Mesothelial cell of epicardium (in vitro differentiated cells): ENCODE results near the gene HHAT. TPM values are rescaled to one million over a fixed set of nuclear protein-coding genes. Genes with fewer than 3 reads are reported as not detected.

Experiments used
- DNase-seq, 2 experiments: peaks; one replicate each; pipeline ENCODE4 v3.0.0; 2021; ENCODE audit warnings: low spot score in 2 of 2; ENCODE audit not compliant: unreplicated experiment in 2 of 2
- H3K27ac Mint-ChIP-seq: 2 replicates; pipeline ENCODE4 v1.8.0; 2021; ENCODE audit warnings: mixed read lengths
- H3K27me3 Mint-ChIP-seq: 2 replicates; pipeline ENCODE4 v1.8.0; 2021; ENCODE audit warnings: low read depth, mixed read lengths
- H3K36me3 Mint-ChIP-seq: 2 replicates; pipeline ENCODE4 v1.8.0; 2021; ENCODE audit warnings: mixed read lengths
- H3K4me1 Mint-ChIP-seq: 2 replicates; pipeline ENCODE4 v1.8.0; 2021; ENCODE audit warnings: mixed read lengths
- H3K4me3 Mint-ChIP-seq: 2 replicates; pipeline ENCODE4 v1.8.0; 2021; ENCODE audit warnings: mild to moderate bottlenecking, moderate library complexity, mixed read lengths
- H3K9me3 Mint-ChIP-seq: 2 replicates; pipeline ENCODE4 v1.8.0; 2021; ENCODE audit warnings: mixed read lengths
- CTCF ChIP-seq: fragments of 200-600 bp; sonication (generic); IDR thresholded peaks from one replicate; pipeline ENCODE4 v1.5.0; 2021; ENCODE audit warnings: antibody characterized with exemption; ENCODE audit not compliant: unreplicated experiment
- total RNA-seq: library from RNA; stranded (reverse); gene quantifications from 3 replicates; pipeline ENCODE4 v1.2.1, GENCODE V29; 2021

Gene HHAT
- total RNA-seq, 1 donor from 2014 or later: 19.2 TPM

GRCh38 chr1:210475321-210475720 is 146.6 kb downstream of the HHAT start:
- Mint-ChIP-seq H3K36me3 (peaks cover 6% of the 10 kb centered on the region), H3K27me3 (no peaks in the 10 kb centered on the region), H3K27ac (no peak overlapping the region), H3K4me3 (no peak overlapping the region), H3K4me1 (peaks cover 27% of the 10 kb centered on the region), H3K9me3 (peaks cover 5% of the 10 kb centered on the region)
- no peak for TF ChIP-seq CTCF
- DNase-seq: no peak

GRCh38 chr1:210475806-210476205 is 147.1 kb downstream of the HHAT start:
- Mint-ChIP-seq H3K27ac (no peak overlapping the region), H3K9me3 (peaks cover 5% of the 10 kb centered on the region), H3K4me3 (no peak overlapping the region), H3K4me1 (peaks cover 27% of the 10 kb centered on the region), H3K36me3 (peaks cover 6% of the 10 kb centered on the region), H3K27me3 (no peaks in the 10 kb centered on the region)
- DNase-seq: no peak
- TF ChIP-seq CTCF: no peak

GRCh38 chr1:210476730-210477129 is 148.0 kb downstream of the HHAT start:
- H3K27ac Mint-ChIP-seq: no peak overlapping the region
- TF ChIP-seq CTCF: no peak
- H3K9me3 Mint-ChIP-seq: peaks cover 5% of the 10 kb centered on the region
- peaks cover 6% of the 10 kb centered on the region for H3K36me3 Mint-ChIP-seq
- H3K4me3 Mint-ChIP-seq: no peak overlapping the region
- DNase-seq: no peak
- no peaks in the 10 kb centered on the region for H3K27me3 Mint-ChIP-seq
- H3K4me1 Mint-ChIP-seq: peaks cover 22% of the 10 kb centered on the region

- TF ChIP-seq CTCF: no peak
- Mint-ChIP-seq H3K4me3 (no peak overlapping the region), H3K27ac (no peak overlapping the region)
Measured at GRCh38 chr1:210477328-210477924, 148.7 kb downstream of the HHAT start.

GRCh38 chr1:210478820-210479219 is 150.1 kb downstream of the HHAT start:
- TF ChIP-seq CTCF: no peak
- H3K27me3 Mint-ChIP-seq: no peaks in the 10 kb centered on the region
- H3K27ac Mint-ChIP-seq: no peak overlapping the region
- no peak overlapping the region for H3K4me3 Mint-ChIP-seq
- peaks cover 30% of the 10 kb centered on the region for H3K4me1 Mint-ChIP-seq
- peaks cover 6% of the 10 kb centered on the region for H3K36me3 Mint-ChIP-seq
- H3K9me3 Mint-ChIP-seq: peaks cover 5% of the 10 kb centered on the region
- no peak for DNase-seq

More at GRCh38 chr1:210477328-210477924, 148.7 kb downstream of the HHAT start:
- H3K9me3 Mint-ChIP-seq: peaks cover 5% of the 10 kb centered on the region
- no peak for DNase-seq
- peaks cover 27% of the 10 kb centered on the region for H3K4me1 Mint-ChIP-seq
- no peaks in the 10 kb centered on the region for H3K27me3 Mint-ChIP-seq
- H3K36me3 Mint-ChIP-seq: peaks cover 6% of the 10 kb centered on the region

GRCh38 chr1:210482491-210482890 is 153.8 kb downstream of the HHAT start:
- no peak for TF ChIP-seq CTCF
- no peak for DNase-seq
- Mint-ChIP-seq H3K9me3 (peaks cover 3% of the 10 kb centered on the region), H3K36me3 (peaks cover 3% of the 10 kb centered on the region), H3K27me3 (peaks cover 3% of the 10 kb centered on the region), H3K4me1 (peaks cover 27% of the 10 kb centered on the region), H3K27ac (no peak overlapping the region), H3K4me3 (no peak overlapping the region)
